PC-9 (cell line): Measurements from ENCODE around the gene NAGS. TPM values are rescaled to one million over a fixed set of nuclear protein-coding genes. Genes with fewer than 3 reads are reported as not detected.
"Not testable (repeated sequence)": the region's sequence is repeated elsewhere in the genome, so short reads cannot be mapped to it uniquely, and the experiment has no call there.

Experiments
- BruUV-seq: library from RNA; stranded (reverse); fragments of 400-500 nt; replicated peaks from 2 replicates; lab custom pipeline; 2021; lab: Mats Ljungman, UMichigan
- CTCF ChIA-PET: fragments of 300-600 bp; sonication (Branson Sonifier 250); formaldehyde crosslinking; loops from one replicate; lab custom pipeline; 2022; ENCODE audit warnings: antibody characterized with exemption; lab: Charles Lee
- POLR2A ChIA-PET: fragments of 300-600 bp; sonication (Branson Sonifier 250); formaldehyde crosslinking; loops from one replicate; lab custom pipeline; 2022; ENCODE audit warnings: antibody characterized with exemption; ENCODE audit not compliant: unreplicated experiment; lab: Charles Lee
- DNase-seq, 2 experiments: peaks; one replicate each; pipeline versions ENCODE4 v3.0.0 to v3.0.0-alpha.2; 2015 to 2022; ENCODE audit warnings: mixed read lengths in 1 of 2
- H2AFZ ChIP-seq: fragments of 200-600 bp; sonication (generic); 2 replicates; pipeline ENCODE4 v1.8.1; 2017; ENCODE audit warnings: antibody characterized with exemption
- H3F3A ChIP-seq: fragments of 200-600 bp; sonication (generic); 2 replicates; pipeline ENCODE4 v1.8.1; 2017; ENCODE audit warnings: antibody characterized with exemption, mild to moderate bottlenecking, low read depth; ENCODE audit not compliant: insufficient read depth
- H3K27ac ChIP-seq: fragments of 200-600 bp; sonication (generic); 2 replicates; pipeline ENCODE4 v1.6.1; 2016; ENCODE audit warnings: mixed run types
- H3K27me3 ChIP-seq: fragments of 200-600 bp; sonication (generic); 2 replicates; pipeline ENCODE4 v1.6.1; 2016; ENCODE audit warnings: low read depth, mixed run types; ENCODE audit not compliant: insufficient read depth
- H3K36me3 ChIP-seq: fragments of 200-600 bp; sonication (generic); 2 replicates; pipeline ENCODE4 v1.6.1; 2016; ENCODE audit warnings: low read depth, mixed run types
- H3K4me1 ChIP-seq: fragments of 200-600 bp; sonication (generic); replicated peaks from 2 replicates; pipeline ENCODE4 v1.6.1; 2016; ENCODE audit warnings: mixed run types; ENCODE audit not compliant: insufficient read depth
- H3K4me2 ChIP-seq: fragments of 200-600 bp; sonication (generic); 2 replicates; pipeline ENCODE4 v1.6.1; 2017; ENCODE audit warnings: mixed run types
- H3K4me3 ChIP-seq: fragments of 200-600 bp; sonication (generic); 2 replicates; pipeline ENCODE4 v1.6.1; 2016; ENCODE audit warnings: mixed run types
- H3K79me2 ChIP-seq: fragments of 200-600 bp; sonication (generic); 2 replicates; pipeline ENCODE4 v1.6.1; 2017; ENCODE audit warnings: low read depth, mixed run types
- H3K9me2 ChIP-seq: fragments of 200-600 bp; sonication (generic); 2 replicates; pipeline ENCODE4 v1.8.1; 2017; ENCODE audit warnings: mild to moderate bottlenecking; ENCODE audit not compliant: insufficient read depth
- H3K9me3 ChIP-seq: fragments of 200-600 bp; sonication (generic); 2 replicates; pipeline ENCODE4 v1.8.1; 2016; ENCODE audit warnings: low read depth; ENCODE audit not compliant: insufficient read depth
- H4K20me1 ChIP-seq: fragments of 200-600 bp; sonication (generic); 2 replicates; pipeline ENCODE4 v1.8.1; 2017; ENCODE audit not compliant: insufficient read depth
- EZH2 ChIP-seq: fragments of 200-600 bp; sonication (generic); IDR thresholded peaks from 2 replicates; pipeline ENCODE4 v1.8.0; 2017; ENCODE audit warnings: antibody characterized with exemption, low read depth
- intact Hi-C: fragments of 100-400 bp; cut with micrococcal nuclease; formaldehyde crosslinking; loops from one replicate; pipeline ENCODE4 v1.10.0; 2022; ENCODE audit not compliant: unreplicated experiment
- total RNA-seq: library from RNA; stranded (reverse); gene quantifications from 2 replicates; pipeline ENCODE4 v1.2.3, GENCODE V29; 2021
- TF ChIP-seq, protein P1 (sequence below): fragments of 200-600 bp; sonication (generic); conservative IDR thresholded peaks from 2 replicates; pipeline ENCODE4 v1.6.1; 2017; ENCODE audit warnings: mixed run types, antibody characterized with exemption, mild to moderate bottlenecking, moderate library complexity

NAGS gene
- total RNA-seq, 1 experiment from 2014 or later, result 1.0 TPM

DNA sequence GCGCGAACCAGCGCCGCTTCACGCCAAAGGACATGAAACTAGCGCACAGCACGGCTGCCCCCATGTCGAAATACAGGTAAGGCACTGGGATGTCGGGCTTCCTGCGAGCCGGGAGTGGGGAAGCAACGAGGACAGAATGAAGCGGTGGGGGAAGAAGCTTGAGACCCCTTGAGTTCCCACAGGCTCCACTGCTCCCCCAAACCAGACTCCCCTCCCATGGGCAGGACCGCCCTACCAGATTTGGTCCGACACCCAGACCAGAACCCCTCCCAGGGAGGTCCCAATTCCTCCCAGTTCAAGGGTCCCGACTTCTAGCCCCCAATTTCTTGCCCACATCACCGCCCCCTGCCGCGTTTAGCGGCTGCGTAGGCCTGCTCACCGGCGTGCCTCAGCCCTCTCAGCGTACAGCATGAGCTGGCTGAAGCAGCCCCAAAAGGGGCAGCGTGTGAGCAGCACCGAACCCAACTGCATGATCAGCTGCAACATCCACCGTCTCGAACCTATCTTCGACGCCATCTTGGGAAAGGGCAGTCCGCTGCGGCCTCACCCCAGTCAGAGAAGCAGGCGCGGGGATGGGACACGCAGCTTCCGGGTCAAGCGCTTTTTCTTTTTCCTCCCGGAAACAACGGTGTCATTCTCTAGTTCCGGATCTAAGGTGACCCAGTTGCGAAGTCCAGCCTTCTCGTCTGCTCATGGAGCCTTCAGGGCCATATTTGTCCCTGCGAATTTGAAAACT, 10.2 kb downstream of the NAGS start, which contains the start of gene TMEM101:
TMEM101 (minus strand) TSS at position 527 of the 736 bp plus-strand sequence; CDS start at position 516, 11 bp downstream.
- intact Hi-C loops, result no loop called here
- Histone ChIP-seq H3K27me3 (no peaks in the 10 kb centered on the region), H3K27ac (0 out of 2 replicates have a peak within 1 kb of the TSS, but pooled peaks have one; percentile 29), H3K36me3 (no peaks in the 10 kb centered on the region), H2AFZ (peak within 1 kb of the TSS; percentile 94), H4K20me1 (no peaks in the 10 kb centered on the region), H3K4me1 (no peaks in the 10 kb centered on the region; the same call in 1 of the 2 replicates), H3K4me2 (peak within 1 kb of the TSS; percentile 99), H3K4me3 (peak within 1 kb of the TSS; percentile 94), H3K79me2 (peaks cover 11% of the 10 kb centered on the region), H3F3A (peaks cover 7% of the 10 kb centered on the region; the same call in 1 of the 2 replicates), H3K9me3 (no peaks in the 10 kb centered on the region), H3K9me2 (no peaks in the 10 kb centered on the region)
- ChIA-PET CTCF (no interaction called here), POLR2A (no interaction called here)
- DNase-seq, result peak; percentile 76 to 82
- TF ChIP-seq, protein P1, sequence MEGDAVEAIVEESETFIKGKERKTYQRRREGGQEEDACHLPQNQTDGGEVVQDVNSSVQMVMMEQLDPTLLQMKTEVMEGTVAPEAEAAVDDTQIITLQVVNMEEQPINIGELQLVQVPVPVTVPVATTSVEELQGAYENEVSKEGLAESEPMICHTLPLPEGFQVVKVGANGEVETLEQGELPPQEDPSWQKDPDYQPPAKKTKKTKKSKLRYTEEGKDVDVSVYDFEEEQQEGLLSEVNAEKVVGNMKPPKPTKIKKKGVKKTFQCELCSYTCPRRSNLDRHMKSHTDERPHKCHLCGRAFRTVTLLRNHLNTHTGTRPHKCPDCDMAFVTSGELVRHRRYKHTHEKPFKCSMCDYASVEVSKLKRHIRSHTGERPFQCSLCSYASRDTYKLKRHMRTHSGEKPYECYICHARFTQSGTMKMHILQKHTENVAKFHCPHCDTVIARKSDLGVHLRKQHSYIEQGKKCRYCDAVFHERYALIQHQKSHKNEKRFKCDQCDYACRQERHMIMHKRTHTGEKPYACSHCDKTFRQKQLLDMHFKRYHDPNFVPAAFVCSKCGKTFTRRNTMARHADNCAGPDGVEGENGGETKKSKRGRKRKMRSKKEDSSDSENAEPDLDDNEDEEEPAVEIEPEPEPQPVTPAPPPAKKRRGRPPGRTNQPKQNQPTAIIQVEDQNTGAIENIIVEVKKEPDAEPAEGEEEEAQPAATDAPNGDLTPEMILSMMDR, result no peak
- TF ChIP-seq EZH2, result no peak
- BruUV-seq, result TSS peak; percentile 31

DNA sequence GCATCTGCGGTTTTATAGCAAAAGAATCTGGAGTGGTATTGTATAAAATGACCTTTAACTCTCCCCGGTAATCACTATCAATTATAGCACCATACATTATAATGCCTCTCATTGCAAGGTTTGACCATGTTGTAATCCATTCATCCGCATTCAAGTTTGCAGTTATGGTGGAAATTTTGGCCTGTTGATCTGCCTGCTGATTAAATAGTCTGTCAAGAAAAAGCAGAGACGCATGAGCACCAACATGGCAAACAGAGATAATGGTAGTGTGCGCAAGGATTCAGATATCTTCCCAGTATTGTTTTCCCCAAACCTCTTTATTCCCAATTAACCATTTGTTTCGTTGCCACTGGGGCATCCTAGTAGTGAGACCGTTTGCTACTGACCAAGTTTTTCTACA, 16.8 kb downstream of the NAGS start:
- H3K4me2 ChIP-seq, DNase-seq, H2AFZ ChIP-seq, H3K4me3 ChIP-seq, H3F3A ChIP-seq, POLR2A ChIA-PET, H4K20me1 ChIP-seq, H3K4me1 ChIP-seq, H3K27ac ChIP-seq, intact Hi-C loops, H3K9me3 ChIP-seq, H3K9me2 ChIP-seq, H3K27me3 ChIP-seq, H3K36me3 ChIP-seq, H3K79me2 ChIP-seq, BruUV-seq, CTCF ChIA-PET: not testable (repeated sequence)

DNA sequence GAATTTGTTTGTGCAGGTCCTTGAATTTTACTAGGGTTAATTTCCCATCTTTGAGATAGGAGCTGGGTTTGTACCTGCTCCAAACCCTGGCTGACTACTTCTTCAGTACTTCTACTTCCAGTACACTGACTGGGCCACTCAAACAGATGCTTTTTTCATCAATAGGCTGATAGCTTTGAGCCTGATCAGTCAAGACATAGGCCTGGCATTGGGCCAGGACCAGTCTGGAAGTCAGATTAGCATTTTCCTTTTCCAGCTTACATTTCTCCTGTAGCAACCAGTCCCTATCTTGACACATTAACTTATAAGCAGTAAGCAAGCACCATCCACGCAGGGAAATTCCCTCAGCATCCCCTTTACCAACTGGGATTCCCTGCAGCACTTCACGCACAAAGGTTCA, 17.8 kb downstream of the NAGS start:
- no peaks in the 10 kb centered on the region for H3K36me3 ChIP-seq
- no peaks in the 10 kb centered on the region for H3K27me3 ChIP-seq
- H4K20me1 ChIP-seq, result no peaks in the 10 kb centered on the region
- H3K9me2 ChIP-seq, result no peaks in the 10 kb centered on the region
- no peak overlapping the region for H3K4me3 ChIP-seq
- no peaks in the 10 kb centered on the region for H3K79me2 ChIP-seq
- no peak for DNase-seq
- TF ChIP-seq EZH2, result no peak
- TF ChIP-seq, protein P1, result no peak
- H3K27ac ChIP-seq, result no peak overlapping the region
- no peak overlapping the region for H2AFZ ChIP-seq
- no peaks in the 10 kb centered on the region for H3K4me1 ChIP-seq
- POLR2A ChIA-PET, result no interaction called here
- H3K4me2 ChIP-seq, result no peak overlapping the region
- BruUV-seq, result no TSS peak
- intact Hi-C loops, result no loop called here
- H3K9me3 ChIP-seq, result no peaks in the 10 kb centered on the region
- CTCF ChIA-PET, result no interaction called here
- H3F3A ChIP-seq, result peaks cover 4% of the 10 kb centered on the region; the same call in 1 of the 2 replicates
